Neural crest cell (in vitro differentiated cells): ENCODE results near the gene TBXT. TPM values are rescaled to one million over a fixed set of nuclear protein-coding genes. Genes with fewer than 3 reads are reported as not detected.

Source experiments
- DNase-seq: peaks from one replicate; pipeline ENCODE4 v3.0.0; 2021; ENCODE audit warnings: low read depth, mixed read lengths, low spot score
- H3K27ac Mint-ChIP-seq: one replicate; pipeline ENCODE4 v1.8.0; 2021; ENCODE audit warnings: mild to moderate bottlenecking, mixed read lengths; ENCODE audit not compliant: unreplicated experiment
- H3K27me3 Mint-ChIP-seq: 2 replicates; pipeline ENCODE4 v1.8.0; 2021; ENCODE audit warnings: low read depth, mild to moderate bottlenecking, mixed read lengths
- H3K36me3 Mint-ChIP-seq: 2 replicates; pipeline ENCODE4 v1.8.0; 2021; ENCODE audit warnings: low read depth, mild to moderate bottlenecking, mixed read lengths
- H3K4me1 Mint-ChIP-seq: 2 replicates; pipeline ENCODE4 v1.8.0; 2021; ENCODE audit warnings: mixed read lengths
- H3K4me3 Mint-ChIP-seq: one replicate; pipeline ENCODE4 v1.8.0; 2021; ENCODE audit warnings: mild to moderate bottlenecking, mixed read lengths
- H3K9me3 Mint-ChIP-seq: 2 replicates; pipeline ENCODE4 v1.8.0; 2021; ENCODE audit warnings: mixed read lengths
- long read RNA-seq: library from polyadenylated mRNA; unstranded; transcript quantifications from one replicate; pipeline ENCODE4 v2.0.0, GENCODE V29; 2020
- total RNA-seq: library from RNA; stranded (reverse); gene quantifications from 2 replicates; pipeline ENCODE4 v1.2.1, GENCODE V29; 2021
- TF ChIP-seq, protein P1 (sequence below): fragments of 200-600 bp; sonication (generic); conservative IDR thresholded peaks from 2 replicates; pipeline ENCODE4 v1.5.0; 2021; ENCODE audit warnings: antibody characterized with exemption, mild to moderate bottlenecking

TBXT gene, protein sequence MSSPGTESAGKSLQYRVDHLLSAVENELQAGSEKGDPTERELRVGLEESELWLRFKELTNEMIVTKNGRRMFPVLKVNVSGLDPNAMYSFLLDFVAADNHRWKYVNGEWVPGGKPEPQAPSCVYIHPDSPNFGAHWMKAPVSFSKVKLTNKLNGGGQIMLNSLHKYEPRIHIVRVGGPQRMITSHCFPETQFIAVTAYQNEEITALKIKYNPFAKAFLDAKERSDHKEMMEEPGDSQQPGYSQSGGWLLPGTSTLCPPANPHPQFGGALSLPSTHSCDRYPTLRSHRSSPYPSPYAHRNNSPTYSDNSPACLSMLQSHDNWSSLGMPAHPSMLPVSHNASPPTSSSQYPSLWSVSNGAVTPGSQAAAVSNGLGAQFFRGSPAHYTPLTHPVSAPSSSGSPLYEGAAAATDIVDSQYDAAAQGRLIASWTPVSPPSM
- not detected in 2 replicates for total RNA-seq
- long read RNA-seq = 0 reads

DNA sequence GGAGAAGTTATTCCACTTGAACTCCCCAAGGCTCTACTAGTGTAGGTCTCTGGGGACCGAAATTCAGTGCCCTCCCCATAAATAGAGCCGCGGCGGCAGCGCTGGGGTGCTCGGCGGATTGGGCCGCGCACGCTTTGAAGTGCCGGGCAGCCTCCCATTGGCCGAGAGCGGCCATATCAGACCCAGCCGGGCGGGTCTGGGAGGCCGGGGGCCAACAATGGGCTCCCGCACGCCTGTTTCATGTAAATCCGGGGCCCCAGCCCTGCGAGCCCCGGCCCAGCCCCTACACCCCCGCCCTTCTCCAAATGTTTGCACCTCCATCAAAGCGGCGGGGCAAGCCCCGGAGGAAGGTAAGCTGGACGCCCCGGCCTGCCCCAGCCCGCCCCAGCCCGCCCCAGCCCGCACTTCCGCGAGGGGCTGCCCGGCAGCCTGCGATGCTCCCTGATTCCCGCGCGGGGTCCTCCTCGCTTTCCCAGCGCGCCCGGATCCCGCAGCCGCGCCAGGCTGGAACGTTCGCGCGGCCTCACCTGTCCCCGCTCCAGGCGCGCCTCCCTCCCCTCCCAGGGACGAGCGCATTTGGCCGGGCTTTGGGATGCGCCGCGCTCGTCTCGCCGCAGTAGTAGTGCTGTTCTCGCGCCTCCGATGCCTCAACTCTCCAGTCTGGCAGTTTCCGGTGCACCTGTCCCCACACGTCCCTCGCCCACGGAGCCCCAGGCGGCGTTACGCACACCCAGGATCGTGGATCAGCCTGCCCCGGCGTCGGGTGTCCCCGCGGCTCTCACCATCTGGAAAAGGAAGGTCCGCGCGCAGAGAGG, at the start of gene TBXT:
TSS of gene TBXT (minus strand) at position 51 of the 815 bp plus-strand sequence. CDS start 260 bp downstream, outside the sequence.
- Mint-ChIP-seq H3K27me3 (peaks cover 58% of the 10 kb centered on the region), H3K36me3 (peaks cover 3% of the 10 kb centered on the region), H3K4me3 (peak within 1 kb of the TSS; percentile 89), H3K27ac (no peak within 1 kb of the TSS), H3K9me3 (no peaks in the 10 kb centered on the region), H3K4me1 (peaks cover 6% of the 10 kb centered on the region)
- no peak for DNase-seq
- TF ChIP-seq, protein P1, sequence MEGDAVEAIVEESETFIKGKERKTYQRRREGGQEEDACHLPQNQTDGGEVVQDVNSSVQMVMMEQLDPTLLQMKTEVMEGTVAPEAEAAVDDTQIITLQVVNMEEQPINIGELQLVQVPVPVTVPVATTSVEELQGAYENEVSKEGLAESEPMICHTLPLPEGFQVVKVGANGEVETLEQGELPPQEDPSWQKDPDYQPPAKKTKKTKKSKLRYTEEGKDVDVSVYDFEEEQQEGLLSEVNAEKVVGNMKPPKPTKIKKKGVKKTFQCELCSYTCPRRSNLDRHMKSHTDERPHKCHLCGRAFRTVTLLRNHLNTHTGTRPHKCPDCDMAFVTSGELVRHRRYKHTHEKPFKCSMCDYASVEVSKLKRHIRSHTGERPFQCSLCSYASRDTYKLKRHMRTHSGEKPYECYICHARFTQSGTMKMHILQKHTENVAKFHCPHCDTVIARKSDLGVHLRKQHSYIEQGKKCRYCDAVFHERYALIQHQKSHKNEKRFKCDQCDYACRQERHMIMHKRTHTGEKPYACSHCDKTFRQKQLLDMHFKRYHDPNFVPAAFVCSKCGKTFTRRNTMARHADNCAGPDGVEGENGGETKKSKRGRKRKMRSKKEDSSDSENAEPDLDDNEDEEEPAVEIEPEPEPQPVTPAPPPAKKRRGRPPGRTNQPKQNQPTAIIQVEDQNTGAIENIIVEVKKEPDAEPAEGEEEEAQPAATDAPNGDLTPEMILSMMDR = no peak

DNA sequence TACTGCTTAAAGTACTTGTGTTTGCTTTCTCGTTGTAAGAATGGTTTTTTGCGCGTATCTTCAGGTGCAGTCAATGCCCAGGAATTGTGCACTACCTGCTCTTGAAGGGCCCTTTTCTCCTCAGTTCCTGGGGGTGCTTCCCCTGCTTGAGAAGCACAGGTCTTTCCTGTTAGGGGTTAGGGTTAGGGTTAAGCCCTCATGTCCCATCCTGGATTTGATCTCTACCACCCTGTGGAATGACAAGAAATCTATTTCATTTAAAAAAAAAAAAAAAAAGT, 39.6 kb upstream of the TBXT start:
- Mint-ChIP-seq H3K9me3 (peaks cover 6% of the 10 kb centered on the region), H3K36me3 (no peaks in the 10 kb centered on the region), H3K4me1 (no peaks in the 10 kb centered on the region), H3K27me3 (peaks cover 4% of the 10 kb centered on the region), H3K27ac (no peak overlapping the region), H3K4me3 (no peak overlapping the region)
- TF ChIP-seq, protein P1 = no peak
- DNase-seq = no peak

DNA sequence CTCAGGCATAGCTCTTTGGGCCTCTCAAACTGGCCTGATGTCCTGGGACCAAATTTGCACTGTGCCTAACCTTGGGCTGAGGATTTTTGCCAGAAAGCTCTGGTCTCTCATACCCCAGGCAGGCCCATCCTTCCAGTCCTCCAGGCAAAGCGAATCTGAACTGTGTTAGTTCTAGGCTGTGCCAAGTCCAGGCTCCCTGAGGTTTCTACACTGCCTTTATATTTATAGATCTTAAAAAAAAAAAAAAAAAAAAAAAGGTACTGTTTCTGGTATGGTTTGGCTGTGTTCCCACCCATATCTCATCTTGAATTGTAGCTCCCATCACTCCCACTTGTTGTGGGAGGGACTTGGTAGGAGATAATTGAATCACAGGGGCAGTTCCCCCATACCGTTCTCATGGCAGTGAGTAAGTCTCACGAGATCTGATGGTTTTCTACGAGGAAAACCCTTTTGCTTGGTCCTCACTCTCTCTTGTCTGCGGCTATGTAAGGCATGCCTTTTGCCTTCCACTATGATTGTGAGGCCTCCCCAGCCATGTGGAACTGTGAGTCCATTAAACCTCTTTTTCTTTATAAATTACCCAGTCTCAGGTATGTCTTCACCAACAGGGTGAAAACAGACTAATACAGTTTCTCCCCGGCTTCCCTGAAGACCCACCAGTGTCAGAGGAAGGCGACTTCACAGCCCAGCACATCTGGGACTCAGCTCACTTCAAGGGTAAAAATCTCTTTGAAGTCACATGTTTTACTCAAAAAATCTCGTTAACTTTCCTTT, 39.0 kb upstream of the TBXT start:
- TF ChIP-seq, protein P1 = no peak
- no peak overlapping the region for H3K4me3 Mint-ChIP-seq
- no peak for DNase-seq
- no peaks in the 10 kb centered on the region for H3K4me1 Mint-ChIP-seq
- H3K9me3 Mint-ChIP-seq = peaks cover 2% of the 10 kb centered on the region
- no peak overlapping the region for H3K27ac Mint-ChIP-seq
- peaks cover 4% of the 10 kb centered on the region for H3K27me3 Mint-ChIP-seq
- H3K36me3 Mint-ChIP-seq = no peaks in the 10 kb centered on the region

DNA sequence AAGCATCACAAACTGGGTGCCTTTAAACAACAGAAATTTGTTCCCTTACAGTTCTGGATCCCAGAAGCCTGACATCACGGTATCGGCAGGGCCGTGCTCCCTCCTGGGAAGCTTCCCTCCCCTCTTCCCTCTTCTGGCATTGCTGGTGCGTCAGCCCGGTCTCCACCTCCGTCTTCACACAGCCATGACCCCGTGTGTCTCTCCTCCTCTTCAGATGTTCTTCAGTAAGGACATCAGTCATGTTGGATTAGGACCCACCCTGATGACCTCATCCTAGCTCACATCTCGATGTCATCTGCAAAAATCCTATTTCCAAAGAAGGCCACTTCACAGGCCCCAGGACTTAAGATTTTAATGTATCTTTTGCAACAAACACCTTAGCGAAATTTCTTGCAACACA, 38.4 kb upstream of the TBXT start:
- no peaks in the 10 kb centered on the region for H3K36me3 Mint-ChIP-seq
- DNase-seq = no peak

More for the DNA sequence above, 38.4 kb upstream of the TBXT start:
- Mint-ChIP-seq H3K9me3 (no peaks in the 10 kb centered on the region), H3K4me3 (no peak overlapping the region), H3K27ac (peak overlapping the region; percentile 38), H3K27me3 (peaks cover 4% of the 10 kb centered on the region), H3K4me1 (no peaks in the 10 kb centered on the region)
- TF ChIP-seq, protein P1 = no peak
